GM19328 (cell line): ENCODE measurements around the gene OXSR1.
"Not testable (repeated sequence)": the region's sequence is repeated elsewhere in the genome, so short reads cannot be mapped to it uniquely, and the experiment has no call there.

Experiments used
- ATAC-seq: cut with Tn5 transposase; IDR thresholded peaks from one replicate; pipeline ENCODE4 v1.9.1; 2021; ENCODE audit warnings: mild to moderate bottlenecking, moderate library complexity; ENCODE audit not compliant: unreplicated experiment

The OXSR1 gene

GRCh38 chr3:38141173-38141951 lies 24.0 kb upstream of the OXSR1 start:
- ATAC-seq, result no peak

- no peak for ATAC-seq
These were observed 23.4 kb upstream of the OXSR1 start for GRCh38 chr3:38141952-38142273.

GRCh38 chr3:38142959-38143358 lies 22.4 kb upstream of the OXSR1 start:
- ATAC-seq, result no peak

- no peak for ATAC-seq
These were observed 21.8 kb upstream of the OXSR1 start for GRCh38 chr3:38143511-38143910.

GRCh38 chr3:38146504-38146903 lies 18.8 kb upstream of the OXSR1 start:
- ATAC-seq, result no peak

- ATAC-seq, result no peak
These were observed 17.9 kb upstream of the OXSR1 start for GRCh38 chr3:38147421-38147820.

GRCh38 chr3:38148311-38148882 lies 16.9 kb upstream of the OXSR1 start:
- no peak for ATAC-seq

- ATAC-seq, result no peak
These were observed 15.6 kb upstream of the OXSR1 start for GRCh38 chr3:38149708-38150107.

GRCh38 chr3:38150780-38151528 lies 14.4 kb upstream of the OXSR1 start:
- ATAC-seq, result no peak

- ATAC-seq, result no peak
These were observed 13.6 kb upstream of the OXSR1 start for GRCh38 chr3:38151667-38152265.

- ATAC-seq, result no peak
These were observed 12.7 kb upstream of the OXSR1 start for GRCh38 chr3:38152609-38153008.

- ATAC-seq, result no peak
These were observed 12.1 kb upstream of the OXSR1 start for GRCh38 chr3:38153221-38153620.

GRCh38 chr3:38154033-38154494 lies 11.3 kb upstream of the OXSR1 start:
- ATAC-seq, result no peak

GRCh38 chr3:38154625-38155255 lies 10.6 kb upstream of the OXSR1 start:
- no peak for ATAC-seq

GRCh38 chr3:38155825-38156224 lies 9.5 kb upstream of the OXSR1 start:
- ATAC-seq, result no peak

GRCh38 chr3:38157117-38157516 lies 8.2 kb upstream of the OXSR1 start:
- ATAC-seq, result no peak

GRCh38 chr3:38157595-38157994 lies 7.7 kb upstream of the OXSR1 start:
- ATAC-seq, result no peak

GRCh38 chr3:38158472-38158871 lies 6.9 kb upstream of the OXSR1 start:
- no peak for ATAC-seq

GRCh38 chr3:38160704-38161103 lies 4.6 kb upstream of the OXSR1 start:
- ATAC-seq, result not testable (repeated sequence)

- ATAC-seq, result no peak
These were observed 2.1 kb upstream of the OXSR1 start for GRCh38 chr3:38163117-38163840.
